Endothelial cell of umbilical vein (primary cell): ENCODE data around the gene ITPR1. TPM values are rescaled to one million over a fixed set of nuclear protein-coding genes. Genes with fewer than 3 reads are reported as not detected.

Experiments used
- BruUV-seq: library from RNA; stranded (reverse); fragments of 400-500 nt; replicated peaks from 2 replicates; lab custom pipeline; 2021; lab: Mats Ljungman, UMichigan
- CTCF ChIA-PET: fragments of 300-600, 350-600 bp; sonication (Branson Sonifier 250); formaldehyde crosslinking; loops from one replicate; lab custom pipeline; 2021; ENCODE audit warnings: antibody characterized with exemption, inconsistent platforms; lab: Charles Lee
- POLR2A ChIA-PET: fragments of 300-600, 350-600 bp; sonication (Branson Sonifier 250); formaldehyde crosslinking; loops from one replicate; lab custom pipeline; 2021; ENCODE audit warnings: antibody characterized with exemption, inconsistent platforms; lab: Charles Lee
- DNase-seq: peaks from one replicate; pipeline ENCODE4 v3.0.0-alpha.2; 2011; ENCODE audit warnings: low read depth, low spot score
- FAIRE-seq: peaks from 2 replicates; lab custom pipeline; 2011; peaks lifted over from hg19 to GRCh38; lab: Jason Lieb, UNC
- H2AFZ ChIP-seq: 2 replicates; pipeline ENCODE4 v1.6.0; 2012; ENCODE audit warnings: low read depth, low read length, control low read depth, inconsistent platforms
- H3K27ac ChIP-seq: 2 replicates; pipeline ENCODE4 v1.5.1; 2011; ENCODE audit warnings: low read depth, mild to moderate bottlenecking, control low read depth, low read length, moderate library complexity; ENCODE audit not compliant: insufficient read depth
- H3K27me3 ChIP-seq, 2 experiments: 2 replicates each; pipeline versions ENCODE4 v1.6.0 to v1.6.1; 2011; ENCODE audit warnings: low read length in 2 of 2, mixed read lengths in 1 of 2; ENCODE audit not compliant: control insufficient read depth in 2 of 2, insufficient read depth in 2 of 2
- H3K36me3 ChIP-seq, 2 experiments: 2 replicates in 1 of 2; 3 replicates in 1 of 2; pipeline ENCODE4 v1.5.1; 2011; ENCODE audit warnings: low read length in 2 of 2, mild to moderate bottlenecking in 1 of 2, moderate library complexity in 1 of 2; ENCODE audit not compliant: control insufficient read depth in 2 of 2, insufficient read depth in 2 of 2; ENCODE audit errors: extremely low read depth in 1 of 2
- H3K4me1 ChIP-seq: 3 replicates; pipeline ENCODE4 v1.5.1; 2011; ENCODE audit warnings: mild to moderate bottlenecking, low read length; ENCODE audit not compliant: control insufficient read depth, insufficient read depth; ENCODE audit errors: extremely low read depth
- H3K4me2 ChIP-seq: 2 replicates; pipeline ENCODE4 v1.6.1; 2011; ENCODE audit warnings: low read length, control low read depth, mixed read lengths; ENCODE audit not compliant: insufficient read depth
- H3K4me3 ChIP-seq, 3 experiments: fragments of 200-600 bp in 1 of 3; sonication (generic), shearing (Covaris generic) in 1 of 3; replicated peaks in 1 of 3; 2 replicates each; pipeline ENCODE4 v1.5.1; 2011 to 2016; ENCODE audit warnings: control low read depth in 3 of 3, low read length in 3 of 3, mild to moderate bottlenecking in 2 of 3, inconsistent platforms in 1 of 3, low read depth in 1 of 3, moderate library complexity in 1 of 3; ENCODE audit not compliant: insufficient read depth in 1 of 3
- H3K79me2 ChIP-seq: 2 replicates; pipeline ENCODE4 v1.6.0; 2012; ENCODE audit warnings: low read length, inconsistent platforms; ENCODE audit not compliant: control insufficient read depth, insufficient read depth
- H3K9ac ChIP-seq: replicated peaks from 2 replicates; pipeline ENCODE3; 2011; ENCODE audit warnings: low read length, control low read depth; ENCODE audit not compliant: insufficient read depth; ENCODE audit errors: extremely low read depth
- H3K9me1 ChIP-seq: replicated peaks from 3 replicates; pipeline ENCODE4 v1.6.0; 2011; ENCODE audit warnings: mild to moderate bottlenecking, low read length; ENCODE audit not compliant: control insufficient read depth, insufficient read depth; ENCODE audit errors: extremely low read depth
- H3K9me3 ChIP-seq: replicated peaks from 2 replicates; pipeline ENCODE4 v1.5.1; 2012; ENCODE audit warnings: low read length, inconsistent platforms; ENCODE audit not compliant: control insufficient read depth, insufficient read depth
- H4K20me1 ChIP-seq: replicated peaks from 2 replicates; pipeline ENCODE3; 2011; ENCODE audit warnings: mild to moderate bottlenecking, low read length; ENCODE audit not compliant: control insufficient read depth, insufficient read depth; ENCODE audit errors: extremely low read depth
- EZH2 ChIP-seq: IDR thresholded peaks from 2 replicates; pipeline ENCODE4 v1.6.1; 2012; ENCODE audit warnings: borderline replicate concordance, low read depth, mild to moderate bottlenecking, moderate library complexity, low read length, inconsistent platforms; ENCODE audit not compliant: severe bottlenecking
- FOS ChIP-seq: IDR thresholded peaks from 2 replicates; pipeline ENCODE4 v1.6.1; 2011; ENCODE audit warnings: mild to moderate bottlenecking, low read length, moderate library complexity, borderline replicate concordance; ENCODE audit not compliant: insufficient read depth
- GATA2 ChIP-seq: IDR thresholded peaks from 2 replicates; pipeline ENCODE4 v1.7.0; 2011; ENCODE audit warnings: low read depth, mild to moderate bottlenecking, moderate library complexity, mixed read lengths, low read length; ENCODE audit not compliant: insufficient read length, insufficient read depth
- JUN ChIP-seq: IDR thresholded peaks from 2 replicates; pipeline ENCODE4 v1.6.1; 2011; ENCODE audit warnings: borderline replicate concordance, low read depth; ENCODE audit not compliant: insufficient read length, insufficient read depth
- MYC ChIP-seq: IDR thresholded peaks from one replicate; pipeline ENCODE4 v1.6.1; 2011; ENCODE audit warnings: mild to moderate bottlenecking, low read depth, low read length
- POLR2A ChIP-seq: IDR thresholded peaks from 2 replicates; pipeline ENCODE4 v1.6.1; 2012; ENCODE audit warnings: low read depth, mild to moderate bottlenecking, control low read depth, low read length
- POLR2AphosphoS5 ChIP-seq: IDR thresholded peaks from 2 replicates; pipeline ENCODE4 v1.6.1; 2012; ENCODE audit warnings: low read depth, mild to moderate bottlenecking, control low read depth, low read length, moderate library complexity; ENCODE audit not compliant: insufficient read depth
- dilution Hi-C: fragments of 300-500 bp; cut with MboI; formaldehyde crosslinking; loops from one replicate; pipeline ENCODE4 v1.15.0; 2019; ENCODE audit warnings: low sequenced_read_pairs; ENCODE audit not compliant: extremely low pct_ligation_motif_present
- intact Hi-C: fragments of 100-400 bp; cut with micrococcal nuclease; formaldehyde crosslinking; loops from one replicate; pipeline ENCODE4 v1.10.0; 2022
- polyA plus RNA-seq, 4 experiments: library from polyadenylated mRNA; depleted of rRNA in 3 of 4; stranded (reverse) in 3 of 4; unstranded in 1 of 4; fragments of >200 nt; gene quantifications; 2 replicates each; pipeline versions ENCODE4 v1.2.1 to v1.2.3, GENCODE V29; 2011 to 2012; ENCODE audit warnings: missing spikeins in 1 of 4
- total RNA-seq: library from RNA; stranded (reverse); gene quantifications from 2 replicates; pipeline ENCODE4 v1.2.3, GENCODE V29; 2021
- TF ChIP-seq, protein P1 (sequence below), 2 donors: IDR thresholded peaks; 1 replicate in 1 of 2; 2 replicates in 1 of 2; pipeline ENCODE4 v1.5.1; 2011; ENCODE audit warnings: low read length in 2 of 2, mild to moderate bottlenecking in 2 of 2, moderate library complexity in 2 of 2, control low read depth in 1 of 2, inconsistent platforms in 1 of 2, low read depth in 1 of 2; ENCODE audit not compliant: insufficient read depth in 1 of 2; ENCODE audit errors: extremely low read depth in 1 of 2
- TF ChIP-seq, protein P2 (sequence below): IDR thresholded peaks from 2 replicates; pipeline ENCODE4 v1.6.1; 2011; ENCODE audit not compliant: insufficient read depth, insufficient read length

The ITPR1 gene
- total and polyA plus RNA-seq, 2 donors (not counting 3 experiments of a cell fraction or from before 2014, with no cell fraction given) = 5.1 to 16.1 TPM

DNA sequence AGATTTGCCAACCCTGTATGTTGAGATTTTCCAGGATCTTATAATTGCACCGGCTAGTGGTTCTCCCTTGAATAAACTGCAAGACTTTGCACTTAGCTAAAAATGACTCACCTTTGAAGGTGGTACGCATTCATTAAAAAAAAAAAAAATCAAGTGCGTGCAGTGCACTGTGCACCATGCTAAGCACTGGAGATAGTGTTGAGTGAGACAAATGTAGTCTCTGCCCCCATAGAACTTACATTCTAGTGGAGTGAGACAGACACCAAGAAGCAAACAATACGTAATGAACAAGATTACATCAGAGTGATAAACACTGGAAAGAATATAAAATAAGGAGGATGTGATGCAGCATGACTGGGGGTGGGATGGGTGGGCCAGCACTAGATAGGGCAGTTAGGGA, 69.4 kb downstream of the ITPR1 start:
- TF ChIP-seq GATA2 (no peak), POLR2A (no peak), FOS (no peak), EZH2 (no peak), JUN (no peak), POLR2AphosphoS5 (no peak), MYC (no peak)
- TF ChIP-seq, protein P1, sequence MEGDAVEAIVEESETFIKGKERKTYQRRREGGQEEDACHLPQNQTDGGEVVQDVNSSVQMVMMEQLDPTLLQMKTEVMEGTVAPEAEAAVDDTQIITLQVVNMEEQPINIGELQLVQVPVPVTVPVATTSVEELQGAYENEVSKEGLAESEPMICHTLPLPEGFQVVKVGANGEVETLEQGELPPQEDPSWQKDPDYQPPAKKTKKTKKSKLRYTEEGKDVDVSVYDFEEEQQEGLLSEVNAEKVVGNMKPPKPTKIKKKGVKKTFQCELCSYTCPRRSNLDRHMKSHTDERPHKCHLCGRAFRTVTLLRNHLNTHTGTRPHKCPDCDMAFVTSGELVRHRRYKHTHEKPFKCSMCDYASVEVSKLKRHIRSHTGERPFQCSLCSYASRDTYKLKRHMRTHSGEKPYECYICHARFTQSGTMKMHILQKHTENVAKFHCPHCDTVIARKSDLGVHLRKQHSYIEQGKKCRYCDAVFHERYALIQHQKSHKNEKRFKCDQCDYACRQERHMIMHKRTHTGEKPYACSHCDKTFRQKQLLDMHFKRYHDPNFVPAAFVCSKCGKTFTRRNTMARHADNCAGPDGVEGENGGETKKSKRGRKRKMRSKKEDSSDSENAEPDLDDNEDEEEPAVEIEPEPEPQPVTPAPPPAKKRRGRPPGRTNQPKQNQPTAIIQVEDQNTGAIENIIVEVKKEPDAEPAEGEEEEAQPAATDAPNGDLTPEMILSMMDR (IDR thresholded peaks at IDR 0.05; ENCODE audit: extremely low read depth in 1 of 2, insufficient read depth in 1 of 2, low read depth in 1 of 2, low read length in 2 of 2) = no peak
- TF ChIP-seq, protein P2, sequence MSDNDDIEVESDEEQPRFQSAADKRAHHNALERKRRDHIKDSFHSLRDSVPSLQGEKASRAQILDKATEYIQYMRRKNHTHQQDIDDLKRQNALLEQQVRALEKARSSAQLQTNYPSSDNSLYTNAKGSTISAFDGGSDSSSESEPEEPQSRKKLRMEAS = no peak

More for the DNA sequence above, 69.4 kb downstream of the ITPR1 start:
- Histone ChIP-seq H3K4me3 (no peak overlapping the region), H3K9me3 (no peaks in the 10 kb centered on the region), H3K4me2 (no peak overlapping the region), H3K4me1 (no peaks in the 10 kb centered on the region), H3K9ac (no peak overlapping the region), H3K36me3 (no peaks in the 10 kb centered on the region), H3K27me3 (no peaks in the 10 kb centered on the region), H3K27ac (no peak overlapping the region), H4K20me1 (no peaks in the 10 kb centered on the region), H2AFZ (no peak overlapping the region), H3K79me2 (no peaks in the 10 kb centered on the region), H3K9me1 (no peaks in the 10 kb centered on the region)
- BruUV-seq = no TSS peak
- no peak for DNase-seq
- ChIA-PET POLR2A (no interaction called here), CTCF (interaction anchor here (2.2 kb wide), 1 partner anchor 212 kb away, joined by 7 read pairs; no protein-coding TSS in a partner anchor)
- no peak for FAIRE-seq
- intact Hi-C loops (no loop called here), dilution Hi-C loops (no loop called here)
